ENCODE measurements around the gene PPHLN1.

Gene PPHLN1

GRCh38 chr12:42448841-42449240 lies 122.9 kb downstream of the PPHLN1 start:
- H3K79me2 ChIP-seq, result no peaks in the 10 kb centered on the region

GRCh38 chr12:42450248-42450647 lies 124.3 kb downstream of the PPHLN1 start:
- H3K9ac ChIP-seq, result no peak overlapping the region
- H3K4me1 ChIP-seq, result no peaks in the 10 kb centered on the region
- H3K36me3 ChIP-seq (ENCODE audit: control insufficient read depth, insufficient read depth, low read length), result no peaks in the 10 kb centered on the region
- no peak overlapping the region for H3K4me2 ChIP-seq (ENCODE audit: low read length)
- no peaks in the 10 kb centered on the region for H3K27me3 ChIP-seq (ENCODE audit: control insufficient read depth, insufficient read depth, low read length)
- no peaks in the 10 kb centered on the region for H3K79me2 ChIP-seq
- no peaks in the 10 kb centered on the region for H3K9me3 ChIP-seq (ENCODE audit: control insufficient read depth, low read length)
- TF ChIP-seq CTCF (IDR thresholded peaks at IDR 0.05), result no peak
- no peak overlapping the region for H3K27ac ChIP-seq
- no peak overlapping the region for H2AFZ ChIP-seq
- no peak overlapping the region for H3K4me3 ChIP-seq (ENCODE audit: low read depth, low read length)

More at GRCh38 chr12:42448841-42449240, 122.9 kb downstream of the PPHLN1 start:
- H3K4me3 ChIP-seq (ENCODE audit: low read depth, low read length), result no peak overlapping the region
- TF ChIP-seq CTCF (IDR thresholded peaks at IDR 0.05), result no peak
- no peaks in the 10 kb centered on the region for H3K27me3 ChIP-seq (ENCODE audit: control insufficient read depth, insufficient read depth, low read length)
- no peaks in the 10 kb centered on the region for H3K36me3 ChIP-seq (ENCODE audit: control insufficient read depth, insufficient read depth, low read length)
- no peak overlapping the region for H3K4me2 ChIP-seq (ENCODE audit: low read length)
- H3K4me1 ChIP-seq, result no peaks in the 10 kb centered on the region
- H3K27ac ChIP-seq, result no peak overlapping the region
- no peak overlapping the region for H3K9ac ChIP-seq
- no peak overlapping the region for H2AFZ ChIP-seq
- H3K9me3 ChIP-seq (ENCODE audit: control insufficient read depth, low read length), result no peaks in the 10 kb centered on the region

GRCh38 chr12:42458575-42458974 lies 132.6 kb downstream of the PPHLN1 start:
- no peaks in the 10 kb centered on the region for H3K79me2 ChIP-seq
- H3K4me3 ChIP-seq (ENCODE audit: low read depth, low read length), result no peak overlapping the region
- no peaks in the 10 kb centered on the region for H3K27me3 ChIP-seq (ENCODE audit: control insufficient read depth, insufficient read depth, low read length)
- no peak for TF ChIP-seq CTCF (IDR thresholded peaks at IDR 0.05)
- no peaks in the 10 kb centered on the region for H3K4me1 ChIP-seq
- H3K4me2 ChIP-seq (ENCODE audit: low read length), result no peak overlapping the region
- H3K36me3 ChIP-seq (ENCODE audit: control insufficient read depth, insufficient read depth, low read length), result no peaks in the 10 kb centered on the region
- no peak overlapping the region for H3K27ac ChIP-seq
- no peaks in the 10 kb centered on the region for H3K9me3 ChIP-seq (ENCODE audit: control insufficient read depth, low read length)
- H2AFZ ChIP-seq, result no peak overlapping the region
- no peak overlapping the region for H3K9ac ChIP-seq

- Histone ChIP-seq H3K9ac (no peak overlapping the region), H3K9me3 (ENCODE audit: control insufficient read depth, low read length) (no peaks in the 10 kb centered on the region), H3K4me1 (no peaks in the 10 kb centered on the region), H3K4me3 (ENCODE audit: low read depth, low read length) (no peak overlapping the region), H3K27ac (no peak overlapping the region), H3K79me2 (no peaks in the 10 kb centered on the region), H3K36me3 (ENCODE audit: control insufficient read depth, insufficient read depth, low read length) (no peaks in the 10 kb centered on the region), H3K27me3 (ENCODE audit: control insufficient read depth, insufficient read depth, low read length) (no peaks in the 10 kb centered on the region), H3K4me2 (ENCODE audit: low read length) (no peak overlapping the region), H2AFZ (no peak overlapping the region)
- TF ChIP-seq CTCF (IDR thresholded peaks at IDR 0.05), result no peak
Measured at GRCh38 chr12:42459336-42459847, 133.4 kb downstream of the PPHLN1 start.

- Histone ChIP-seq H3K4me1 (no peaks in the 10 kb centered on the region), H3K27me3 (ENCODE audit: control insufficient read depth, insufficient read depth, low read length) (no peaks in the 10 kb centered on the region), H3K9me3 (ENCODE audit: control insufficient read depth, low read length) (no peaks in the 10 kb centered on the region), H3K4me3 (ENCODE audit: low read depth, low read length) (no peak overlapping the region), H2AFZ (no peak overlapping the region), H3K36me3 (ENCODE audit: control insufficient read depth, insufficient read depth, low read length) (no peaks in the 10 kb centered on the region), H3K4me2 (ENCODE audit: low read length) (no peak overlapping the region), H3K79me2 (no peaks in the 10 kb centered on the region), H3K9ac (no peak overlapping the region), H3K27ac (no peak overlapping the region)
- no peak for TF ChIP-seq CTCF (IDR thresholded peaks at IDR 0.05)
Measured at GRCh38 chr12:42462486-42462885, 136.5 kb downstream of the PPHLN1 start.

All from parathyroid adenoma (tissue), 2 donors.